Measurements from ENCODE around the gene JMJD1C. TPM values are rescaled to one million over a fixed set of nuclear protein-coding genes. Genes with fewer than 3 reads are reported as not detected.

Gene JMJD1C
- total RNA-seq, 1 donor from 2014 or later = 72.9 TPM

DNA sequence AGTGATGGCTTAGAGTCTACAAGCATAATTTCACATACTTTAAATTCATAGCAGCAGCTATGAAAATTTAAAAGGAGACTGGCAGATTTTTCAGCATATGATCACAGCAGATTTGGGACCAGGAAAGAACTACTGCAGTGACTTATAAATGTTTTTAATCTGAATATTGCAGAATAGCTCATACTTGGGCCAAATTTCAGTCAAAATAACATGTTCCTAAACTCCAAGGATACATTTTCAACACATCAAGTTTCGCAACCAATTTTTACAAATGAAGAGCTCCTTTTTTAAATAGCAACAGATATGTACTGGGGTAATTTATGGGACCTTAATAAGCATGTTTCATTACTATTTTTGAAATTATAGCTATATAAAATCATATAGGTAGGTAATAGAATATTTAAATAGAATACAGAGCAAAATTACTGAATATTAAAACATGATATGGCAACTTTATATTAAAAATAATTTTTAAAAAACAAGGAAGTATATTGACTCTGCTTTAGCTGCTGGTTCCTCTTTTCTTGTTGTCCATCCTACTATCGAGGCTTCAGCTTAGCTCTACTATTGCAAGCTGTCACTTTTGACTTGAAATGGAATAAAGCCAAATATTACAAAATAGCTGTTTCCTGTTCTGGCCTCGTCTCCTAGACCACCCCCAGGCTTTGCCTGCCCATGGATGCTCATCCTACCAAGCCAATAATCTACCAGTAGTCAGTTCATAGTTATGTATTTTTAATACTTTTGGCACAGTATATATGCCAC lies 209.6 kb downstream of the JMJD1C start:
- H3K27me3 Mint-ChIP-seq (ENCODE audit: low read depth) = no peaks in the 10 kb centered on the region
- H3K4me3 Mint-ChIP-seq (ENCODE audit: unreplicated experiment) = no peak overlapping the region
- no peaks in the 10 kb centered on the region for H3K9me3 Mint-ChIP-seq (ENCODE audit: low read depth)
- DNase-seq (ENCODE audit: low spot score) = no peak
- H3K36me3 Mint-ChIP-seq (ENCODE audit: low read depth) = peaks cover 13% of the 10 kb centered on the region
- TF ChIP-seq, protein P1, sequence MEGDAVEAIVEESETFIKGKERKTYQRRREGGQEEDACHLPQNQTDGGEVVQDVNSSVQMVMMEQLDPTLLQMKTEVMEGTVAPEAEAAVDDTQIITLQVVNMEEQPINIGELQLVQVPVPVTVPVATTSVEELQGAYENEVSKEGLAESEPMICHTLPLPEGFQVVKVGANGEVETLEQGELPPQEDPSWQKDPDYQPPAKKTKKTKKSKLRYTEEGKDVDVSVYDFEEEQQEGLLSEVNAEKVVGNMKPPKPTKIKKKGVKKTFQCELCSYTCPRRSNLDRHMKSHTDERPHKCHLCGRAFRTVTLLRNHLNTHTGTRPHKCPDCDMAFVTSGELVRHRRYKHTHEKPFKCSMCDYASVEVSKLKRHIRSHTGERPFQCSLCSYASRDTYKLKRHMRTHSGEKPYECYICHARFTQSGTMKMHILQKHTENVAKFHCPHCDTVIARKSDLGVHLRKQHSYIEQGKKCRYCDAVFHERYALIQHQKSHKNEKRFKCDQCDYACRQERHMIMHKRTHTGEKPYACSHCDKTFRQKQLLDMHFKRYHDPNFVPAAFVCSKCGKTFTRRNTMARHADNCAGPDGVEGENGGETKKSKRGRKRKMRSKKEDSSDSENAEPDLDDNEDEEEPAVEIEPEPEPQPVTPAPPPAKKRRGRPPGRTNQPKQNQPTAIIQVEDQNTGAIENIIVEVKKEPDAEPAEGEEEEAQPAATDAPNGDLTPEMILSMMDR (IDR thresholded peaks at IDR 0.05) = no peak
- H3K27ac Mint-ChIP-seq (ENCODE audit: unreplicated experiment) = peak overlapping the region; percentile 69
- H3K4me1 Mint-ChIP-seq (ENCODE audit: low read depth) = peaks cover 66% of the 10 kb centered on the region

- no peak overlapping the region for H3K4me3 Mint-ChIP-seq (ENCODE audit: unreplicated experiment)
- peaks cover 64% of the 10 kb centered on the region for H3K4me1 Mint-ChIP-seq (ENCODE audit: low read depth)
- H3K9me3 Mint-ChIP-seq (ENCODE audit: low read depth) = no peaks in the 10 kb centered on the region
- no peaks in the 10 kb centered on the region for H3K27me3 Mint-ChIP-seq (ENCODE audit: low read depth)
- H3K36me3 Mint-ChIP-seq (ENCODE audit: low read depth) = peaks cover 11% of the 10 kb centered on the region
- H3K27ac Mint-ChIP-seq (ENCODE audit: unreplicated experiment) = peak overlapping the region; percentile 22
- TF ChIP-seq, protein P1 (IDR thresholded peaks at IDR 0.05) = no peak
- no peak for DNase-seq (ENCODE audit: low spot score)
Measured at GRCh38 chr10:63255316-63255715, 210.5 kb downstream of the JMJD1C start.

- Mint-ChIP-seq H3K36me3 (ENCODE audit: low read depth) (peaks cover 13% of the 10 kb centered on the region), H3K27ac (ENCODE audit: unreplicated experiment) (no peak overlapping the region), H3K4me1 (ENCODE audit: low read depth) (peaks cover 47% of the 10 kb centered on the region), H3K27me3 (ENCODE audit: low read depth) (no peaks in the 10 kb centered on the region), H3K9me3 (ENCODE audit: low read depth) (no peaks in the 10 kb centered on the region), H3K4me3 (ENCODE audit: unreplicated experiment) (no peak overlapping the region)
- TF ChIP-seq, protein P1 (IDR thresholded peaks at IDR 0.05) = no peak
- no peak for DNase-seq (ENCODE audit: low spot score)
Measured at GRCh38 chr10:63253040-63253439, 212.7 kb downstream of the JMJD1C start.

DNA sequence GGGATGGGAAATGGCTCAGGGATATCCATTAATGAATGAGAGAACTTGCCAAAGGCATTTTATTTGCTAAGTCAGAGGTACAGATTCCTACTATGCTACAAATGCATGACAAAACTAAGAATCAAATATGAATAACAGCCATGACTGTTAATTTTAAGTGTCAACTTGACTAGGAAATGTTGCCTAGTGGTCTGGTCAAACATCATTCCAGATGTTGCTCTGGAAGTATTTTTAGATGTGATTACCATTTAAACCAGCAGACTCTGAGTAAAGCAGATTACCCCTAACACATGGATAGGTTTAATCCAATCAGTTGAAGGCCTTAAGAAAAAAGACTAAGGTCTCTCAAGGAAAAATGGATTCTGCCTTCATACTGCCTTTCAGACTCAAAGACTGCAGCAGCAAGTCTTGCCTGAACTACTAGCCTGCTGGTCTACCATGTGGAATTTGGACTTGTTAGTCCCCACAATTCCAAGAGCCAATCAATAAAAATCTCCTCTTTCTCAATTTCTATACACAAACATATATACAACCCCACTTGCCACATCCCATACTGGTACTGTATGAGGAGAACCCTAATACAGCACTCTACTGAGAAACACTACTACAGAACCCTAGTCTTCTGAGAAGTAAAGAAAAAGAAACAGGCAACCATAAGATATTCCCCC lies 213.5 kb downstream of the JMJD1C start:
- no peaks in the 10 kb centered on the region for H3K9me3 Mint-ChIP-seq (ENCODE audit: low read depth)
- no peak for DNase-seq (ENCODE audit: low spot score)
- H3K27ac Mint-ChIP-seq (ENCODE audit: unreplicated experiment) = peak overlapping the region; percentile 12
- peaks cover 13% of the 10 kb centered on the region for H3K36me3 Mint-ChIP-seq (ENCODE audit: low read depth)
- peaks cover 49% of the 10 kb centered on the region for H3K4me1 Mint-ChIP-seq (ENCODE audit: low read depth)
- no peak overlapping the region for H3K4me3 Mint-ChIP-seq (ENCODE audit: unreplicated experiment)
- TF ChIP-seq, protein P1 (IDR thresholded peaks at IDR 0.05) = no peak
- no peaks in the 10 kb centered on the region for H3K27me3 Mint-ChIP-seq (ENCODE audit: low read depth)

DNA sequence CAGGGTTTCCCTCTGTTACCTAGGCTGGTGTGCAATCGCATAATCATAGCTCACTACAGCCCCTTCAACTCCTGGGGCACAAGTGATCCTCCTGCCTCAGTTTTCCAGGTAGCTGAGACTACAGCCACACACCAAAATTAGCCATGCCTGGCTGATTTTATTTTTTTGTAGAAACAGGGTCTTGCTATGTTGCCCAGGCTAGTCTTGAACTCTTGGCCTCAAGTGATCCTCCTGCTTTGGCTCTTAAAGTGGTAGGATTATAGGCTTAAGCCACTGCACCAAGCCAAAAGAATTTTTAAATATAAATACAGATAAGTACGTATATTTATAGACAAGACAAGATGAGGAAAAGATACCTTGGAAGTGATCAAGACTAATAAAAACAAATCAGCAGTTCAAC lies 215.7 kb downstream of the JMJD1C start:
- peaks cover 50% of the 10 kb centered on the region for H3K4me1 Mint-ChIP-seq (ENCODE audit: low read depth)
- no peak for DNase-seq (ENCODE audit: low spot score)
- peaks cover 11% of the 10 kb centered on the region for H3K36me3 Mint-ChIP-seq (ENCODE audit: low read depth)
- H3K27me3 Mint-ChIP-seq (ENCODE audit: low read depth) = no peaks in the 10 kb centered on the region
- TF ChIP-seq, protein P1 (IDR thresholded peaks at IDR 0.05) = no peak
- no peak overlapping the region for H3K4me3 Mint-ChIP-seq (ENCODE audit: unreplicated experiment)
- H3K27ac Mint-ChIP-seq (ENCODE audit: unreplicated experiment) = no peak overlapping the region
- no peaks in the 10 kb centered on the region for H3K9me3 Mint-ChIP-seq (ENCODE audit: low read depth)

Data from chondrocyte (in vitro differentiated cells).